HL-60 (cell line): ENCODE data around the gene DNAJB4.

Source experiments
- DNase-seq, 2 experiments: peaks; one replicate each; pipeline ENCODE4 v3.0.0-alpha.2; 2010 to 2020; ENCODE audit warnings: low read depth in 1 of 2, low spot score in 1 of 2
- H3K27ac ChIP-seq: fragments of 250-450 bp; sonication (Bioruptor Pico); replicated peaks from 2 replicates; pipeline ENCODE4 v1.5.1; 2020; ENCODE audit warnings: mild to moderate bottlenecking, moderate library complexity
- H3K27me3 ChIP-seq: fragments of 250-450 bp; sonication (Bioruptor Pico); 2 replicates; pipeline ENCODE4 v1.5.1; 2021; ENCODE audit warnings: mild to moderate bottlenecking, moderate library complexity; ENCODE audit not compliant: insufficient read depth, poor library complexity, severe bottlenecking
- H3K4me3 ChIP-seq: replicated peaks from 2 replicates; pipeline ENCODE4 v1.5.1; 2011; ENCODE audit warnings: mild to moderate bottlenecking, control low read depth, low read length; ENCODE audit not compliant: insufficient read depth
- GABPA ChIP-seq: IDR thresholded peaks from 2 replicates; pipeline ENCODE4 v1.6.1; 2012; ENCODE audit warnings: low read depth
- POLR2AphosphoS5 ChIP-seq: IDR thresholded peaks from 2 replicates; pipeline ENCODE4 v1.6.1; 2012; ENCODE audit warnings: low read depth
- SPI1 ChIP-seq: IDR thresholded peaks from 2 replicates; pipeline ENCODE4 v1.6.1; 2012; ENCODE audit warnings: low read depth, mild to moderate bottlenecking, borderline replicate concordance
- TF ChIP-seq, protein P1 (sequence below): IDR thresholded peaks from 2 replicates; pipeline ENCODE4 v1.6.1; 2012; ENCODE audit warnings: low read depth; ENCODE audit not compliant: insufficient replicate concordance
- TF ChIP-seq, protein P2 (sequence below): IDR thresholded peaks from one replicate; pipeline ENCODE4 v1.5.1; 2011; ENCODE audit warnings: low read length, control low read depth, inconsistent platforms; ENCODE audit not compliant: insufficient read depth

DNAJB4 gene

GRCh38 chr1:77984629-77985028 is 20.1 kb upstream of the DNAJB4 start:
- DNase-seq, result no peak
- Histone ChIP-seq H3K4me3 (no peak overlapping the region), H3K27me3 (no peaks in the 10 kb centered on the region), H3K27ac (no peak overlapping the region; the same call in 1 of the 2 replicates)
- TF ChIP-seq, protein P1, sequence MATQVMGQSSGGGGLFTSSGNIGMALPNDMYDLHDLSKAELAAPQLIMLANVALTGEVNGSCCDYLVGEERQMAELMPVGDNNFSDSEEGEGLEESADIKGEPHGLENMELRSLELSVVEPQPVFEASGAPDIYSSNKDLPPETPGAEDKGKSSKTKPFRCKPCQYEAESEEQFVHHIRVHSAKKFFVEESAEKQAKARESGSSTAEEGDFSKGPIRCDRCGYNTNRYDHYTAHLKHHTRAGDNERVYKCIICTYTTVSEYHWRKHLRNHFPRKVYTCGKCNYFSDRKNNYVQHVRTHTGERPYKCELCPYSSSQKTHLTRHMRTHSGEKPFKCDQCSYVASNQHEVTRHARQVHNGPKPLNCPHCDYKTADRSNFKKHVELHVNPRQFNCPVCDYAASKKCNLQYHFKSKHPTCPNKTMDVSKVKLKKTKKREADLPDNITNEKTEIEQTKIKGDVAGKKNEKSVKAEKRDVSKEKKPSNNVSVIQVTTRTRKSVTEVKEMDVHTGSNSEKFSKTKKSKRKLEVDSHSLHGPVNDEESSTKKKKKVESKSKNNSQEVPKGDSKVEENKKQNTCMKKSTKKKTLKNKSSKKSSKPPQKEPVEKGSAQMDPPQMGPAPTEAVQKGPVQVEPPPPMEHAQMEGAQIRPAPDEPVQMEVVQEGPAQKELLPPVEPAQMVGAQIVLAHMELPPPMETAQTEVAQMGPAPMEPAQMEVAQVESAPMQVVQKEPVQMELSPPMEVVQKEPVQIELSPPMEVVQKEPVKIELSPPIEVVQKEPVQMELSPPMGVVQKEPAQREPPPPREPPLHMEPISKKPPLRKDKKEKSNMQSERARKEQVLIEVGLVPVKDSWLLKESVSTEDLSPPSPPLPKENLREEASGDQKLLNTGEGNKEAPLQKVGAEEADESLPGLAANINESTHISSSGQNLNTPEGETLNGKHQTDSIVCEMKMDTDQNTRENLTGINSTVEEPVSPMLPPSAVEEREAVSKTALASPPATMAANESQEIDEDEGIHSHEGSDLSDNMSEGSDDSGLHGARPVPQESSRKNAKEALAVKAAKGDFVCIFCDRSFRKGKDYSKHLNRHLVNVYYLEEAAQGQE, result no peak
- TF ChIP-seq, protein P2, sequence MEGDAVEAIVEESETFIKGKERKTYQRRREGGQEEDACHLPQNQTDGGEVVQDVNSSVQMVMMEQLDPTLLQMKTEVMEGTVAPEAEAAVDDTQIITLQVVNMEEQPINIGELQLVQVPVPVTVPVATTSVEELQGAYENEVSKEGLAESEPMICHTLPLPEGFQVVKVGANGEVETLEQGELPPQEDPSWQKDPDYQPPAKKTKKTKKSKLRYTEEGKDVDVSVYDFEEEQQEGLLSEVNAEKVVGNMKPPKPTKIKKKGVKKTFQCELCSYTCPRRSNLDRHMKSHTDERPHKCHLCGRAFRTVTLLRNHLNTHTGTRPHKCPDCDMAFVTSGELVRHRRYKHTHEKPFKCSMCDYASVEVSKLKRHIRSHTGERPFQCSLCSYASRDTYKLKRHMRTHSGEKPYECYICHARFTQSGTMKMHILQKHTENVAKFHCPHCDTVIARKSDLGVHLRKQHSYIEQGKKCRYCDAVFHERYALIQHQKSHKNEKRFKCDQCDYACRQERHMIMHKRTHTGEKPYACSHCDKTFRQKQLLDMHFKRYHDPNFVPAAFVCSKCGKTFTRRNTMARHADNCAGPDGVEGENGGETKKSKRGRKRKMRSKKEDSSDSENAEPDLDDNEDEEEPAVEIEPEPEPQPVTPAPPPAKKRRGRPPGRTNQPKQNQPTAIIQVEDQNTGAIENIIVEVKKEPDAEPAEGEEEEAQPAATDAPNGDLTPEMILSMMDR, result no peak
- TF ChIP-seq SPI1 (no peak), GABPA (no peak), POLR2AphosphoS5 (no peak)

- Histone ChIP-seq H3K27me3 (no peaks in the 10 kb centered on the region), H3K4me3 (no peak overlapping the region), H3K27ac (peak overlapping the region; percentile 51)
- TF ChIP-seq GABPA, result no peak
- no peak for TF ChIP-seq POLR2AphosphoS5
- no peak for TF ChIP-seq SPI1
- TF ChIP-seq, protein P1, result no peak
- TF ChIP-seq, protein P2, result no peak
- peak in 1 of 2 experiments; percentile 24 for DNase-seq
These were observed 17.9 kb upstream of the DNAJB4 start for GRCh38 chr1:77986810-77987209.

DNA sequence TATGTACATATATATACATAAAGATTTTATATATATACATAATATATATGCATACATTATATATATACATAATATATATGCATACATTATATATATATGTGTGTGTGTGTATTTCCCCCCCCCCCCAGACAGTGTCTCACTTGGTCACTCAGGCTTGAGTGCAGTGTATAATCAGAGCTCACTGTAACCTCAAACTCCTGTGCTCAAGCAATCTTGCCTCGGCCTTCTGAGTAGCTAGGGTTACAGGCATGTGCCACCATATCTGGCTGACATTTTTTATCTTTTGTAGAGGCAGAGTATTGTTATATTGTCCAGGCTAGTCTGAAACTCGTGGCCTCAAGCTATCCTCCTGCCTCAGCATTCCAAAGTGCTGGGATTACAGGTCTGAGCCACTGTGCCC is 16.8 kb upstream of the DNAJB4 start:
- Histone ChIP-seq H3K27me3 (no peaks in the 10 kb centered on the region), H3K4me3 (no peak overlapping the region), H3K27ac (no peak overlapping the region)
- TF ChIP-seq, protein P2, result no peak
- TF ChIP-seq SPI1, result no peak
- no peak for TF ChIP-seq GABPA
- TF ChIP-seq, protein P1, result no peak
- TF ChIP-seq POLR2AphosphoS5, result no peak
- DNase-seq, result no peak
